NB4 (cell line): ENCODE data around the gene KRTAP5-2.
"Not testable (repeated sequence)": the region's sequence is repeated elsewhere in the genome, so short reads cannot be mapped to it uniquely, and the experiment has no call there.

Source experiments
- CTCF ChIP-seq: IDR thresholded peaks from one replicate; pipeline ENCODE4 v1.5.1; 2012; ENCODE audit warnings: low read depth, low read length
- MAX ChIP-seq: IDR thresholded peaks from 2 replicates; pipeline ENCODE4 v1.6.1; 2011; ENCODE audit warnings: low read depth, low read length
- POLR2A ChIP-seq: IDR thresholded peaks from 2 replicates; pipeline ENCODE4 v1.6.1; 2011; ENCODE audit warnings: mild to moderate bottlenecking; ENCODE audit not compliant: insufficient read length; ENCODE audit errors: extremely low read depth

- not testable (repeated sequence) for TF ChIP-seq CTCF, MAX, POLR2A
These were observed 312 bp upstream of the KRTAP5-2 start for GRCh38 chr11:1598406-1598805.
